HepG2 (cell line): ENCODE data around the gene SYTL2. TPM values are rescaled to one million over a fixed set of nuclear protein-coding genes. Genes with fewer than 3 reads are reported as not detected.

ENCODE experiments used
- ATAC-seq: fragments of 200-7000 bp; cut with Tn5 transposase; 3 replicates; pipeline ENCODE4 v1.9.1; 2020; ENCODE audit warnings: mild to moderate bottlenecking, moderate library complexity
- BruUV-seq: library from RNA; stranded (reverse); fragments of 400-500 nt; replicated peaks from 2 replicates; lab custom pipeline; 2021; lab: Mats Ljungman, UMichigan
- CTCF ChIA-PET: fragments of 300-600 bp; formaldehyde crosslinking; extraction: SDS; loops from one replicate; lab custom pipeline; 2021; ENCODE audit warnings: low total read pairs, inconsistent platforms, low intra/inter-chr PET ratio; lab: Yijun Ruan, JAX
- POLR2A ChIA-PET: fragments of 350-600 bp; sonication (Branson Sonifier 250); formaldehyde crosslinking; loops from one replicate; lab custom pipeline; 2020; ENCODE audit warnings: antibody characterized with exemption, inconsistent platforms; lab: Yijun Ruan, JAX
- DNase-seq: peaks from one replicate; pipeline ENCODE4 v3.0.0-alpha.2; 2015; ENCODE audit warnings: low spot score
- FAIRE-seq: peaks from 3 replicates; lab custom pipeline; 2011; peaks lifted over from hg19 to GRCh38; lab: Jason Lieb, UNC
- H2AFZ ChIP-seq: one replicate; pipeline ENCODE4 v1.6.1; 2011; ENCODE audit warnings: low read length, inconsistent platforms
- H3K27ac ChIP-seq: fragments of 300-600 bp; 3 replicates; pipeline ENCODE4 v1.8.0; 2011; ENCODE audit warnings: mixed run types, mild to moderate bottlenecking, mixed read lengths, low read length, inconsistent platforms; ENCODE audit not compliant: insufficient read depth; ENCODE audit errors: extremely low read length
- H3K27me3 ChIP-seq, 2 experiments: fragments of 200-600 bp in 1 of 2; 2 replicates in 1 of 2; 3 replicates in 1 of 2; pipeline versions ENCODE4 v1.6.0 to v1.8.0; 2011; ENCODE audit warnings: low read length in 2 of 2, mild to moderate bottlenecking in 2 of 2, moderate library complexity in 2 of 2, inconsistent platforms in 1 of 2; ENCODE audit not compliant: insufficient read depth in 2 of 2, control insufficient read depth in 1 of 2
- H3K36me3 ChIP-seq, 2 experiments: fragments of 200-600 bp in 1 of 2; replicated peaks in 1 of 2; 2 replicates in 1 of 2; 3 replicates in 1 of 2; pipeline versions ENCODE4 v1.5.1 to v1.8.0; 2011; ENCODE audit warnings: low read length in 2 of 2, inconsistent platforms in 1 of 2; ENCODE audit not compliant: insufficient read depth in 2 of 2, control insufficient read depth in 1 of 2
- H3K4me1 ChIP-seq: 2 replicates; pipeline ENCODE4 v1.5.1; 2012; ENCODE audit warnings: low read length, inconsistent platforms; ENCODE audit not compliant: insufficient read depth
- H3K4me2 ChIP-seq: 2 replicates; pipeline ENCODE4 v1.6.0; 2011; ENCODE audit warnings: low read depth, low read length, inconsistent platforms
- H3K4me3 ChIP-seq, 3 experiments: fragments of 200-600 bp in 1 of 3; sonication (generic), shearing (Covaris generic) in 1 of 3; replicated peaks in 1 of 3; 2 replicates each; pipeline ENCODE4 v1.5.1; 2011 to 2016; ENCODE audit warnings: low read length in 3 of 3, inconsistent platforms in 2 of 3, low read depth in 2 of 3, mild to moderate bottlenecking in 2 of 3, control low read depth in 1 of 3, mixed read lengths in 1 of 3; ENCODE audit not compliant: insufficient read depth in 1 of 3
- H3K79me2 ChIP-seq: one replicate; pipeline ENCODE4 v1.6.1; 2011; ENCODE audit warnings: low read length, inconsistent platforms; ENCODE audit not compliant: insufficient read depth
- H3K9ac ChIP-seq: 2 replicates; pipeline ENCODE4 v1.6.0; 2011; ENCODE audit warnings: mild to moderate bottlenecking, low read depth, low read length, inconsistent platforms; ENCODE audit not compliant: insufficient read depth
- H3K9me3 ChIP-seq: 2 replicates; pipeline ENCODE4 v1.5.1; 2012; ENCODE audit warnings: mild to moderate bottlenecking, low read length
- H4K20me1 ChIP-seq: 2 replicates; pipeline ENCODE4 v1.6.0; 2011; ENCODE audit warnings: inconsistent platforms, mild to moderate bottlenecking, low read length, moderate library complexity; ENCODE audit not compliant: insufficient read depth
- RXRA ChIP-seq: sonication (generic); formaldehyde crosslinking; IDR thresholded peaks from 2 replicates; pipeline ENCODE4 v1.5.1; 2020; ENCODE audit warnings: missing genetic modification reagents
- ZBTB42 ChIP-seq: sonication (generic); formaldehyde crosslinking; IDR thresholded peaks from 2 replicates; pipeline ENCODE4 v1.5.0; 2020; ENCODE audit warnings: mild to moderate bottlenecking, missing genetic modification reagents
- ZMYM3 ChIP-seq: sonication (generic); formaldehyde crosslinking; IDR thresholded peaks from 2 replicates; pipeline ENCODE4 v1.5.1; 2020; ENCODE audit warnings: mild to moderate bottlenecking, missing genetic modification reagents
- ZNF124 ChIP-seq: sonication (generic); formaldehyde crosslinking; IDR thresholded peaks from 2 replicates; pipeline ENCODE4 v1.4.0; 2020; ENCODE audit warnings: missing genetic modification reagents
- ZNF180 ChIP-seq: sonication (generic); formaldehyde crosslinking; IDR thresholded peaks from 2 replicates; pipeline ENCODE4 v1.4.0; 2020; ENCODE audit warnings: low read depth, missing genetic modification reagents, borderline replicate concordance
- ZNF557 ChIP-seq: sonication (generic); formaldehyde crosslinking; IDR thresholded peaks from 2 replicates; pipeline ENCODE4 v1.4.0; 2020; ENCODE audit warnings: missing genetic modification reagents
- WGBS: methylation state at CpG from one replicate; pipeline ENCODE4 v1.1.6; 2017; ENCODE audit warnings: low lambda C conversion rate; 5-methylcytosine and 5-hydroxymethylcytosine counted together
- in situ Hi-C: cut with HindIII; loops from 2 replicates; pipeline ENCODE4 v1.10.0; 2017; ENCODE audit warnings: low pct_unique_long_range_greater_than_20kb; ENCODE audit not compliant: extremely low pct_ligation_motif_present
- intact Hi-C: fragments of 100-400 bp; cut with micrococcal nuclease; formaldehyde crosslinking; loops from one replicate; pipeline ENCODE4 v1.10.0; 2022; ENCODE audit not compliant: unreplicated experiment
- polyA plus RNA-seq, 8 experiments: library from polyadenylated mRNA; depleted of rRNA in 3 of 8; stranded (reverse) in 7 of 8; unstranded in 1 of 8; fragments of >200 nt; fragmentation: Illumina TruSeq in 4 of 8; extraction: Trizol in 4 of 8; gene quantifications; 2 replicates each; pipeline versions ENCODE4 v1.2.1 to v1.2.3, GENCODE V29; 2011 to 2016; ENCODE audit warnings: low read depth in 4 of 8, missing spikeins in 1 of 8, mixed read lengths in 1 of 8; ENCODE audit not compliant: insufficient read depth in 1 of 8
- total RNA-seq, 5 experiments: library from RNA; depleted of rRNA; stranded (reverse); fragments of >200 nt; fragmentation: Illumina TruSeq; extraction: Trizol; gene quantifications; 2 replicates each; pipeline ENCODE4 v1.2.3, GENCODE V29; 2016; ENCODE audit warnings: low read depth in 1 of 5
- TF ChIP-seq, protein P1 (sequence below): sonication (generic); formaldehyde crosslinking; conservative IDR thresholded peaks from 2 replicates; pipeline ENCODE4 v1.4.0; 2020; ENCODE audit warnings: mild to moderate bottlenecking, missing genetic modification reagents, moderate library complexity
- TF ChIP-seq, protein P2 (sequence below), 2 experiments: sonication (generic) in 1 of 2; formaldehyde crosslinking in 1 of 2; IDR thresholded peaks; 2 replicates each; pipeline versions ENCODE4 v1.4.0 to v1.6.1; 2016 to 2020; ENCODE audit warnings: borderline replicate concordance in 1 of 2, low read depth in 1 of 2, mild to moderate bottlenecking in 1 of 2, missing genetic modification reagents in 1 of 2
- TF ChIP-seq, protein P3 (sequence below): sonication (generic); formaldehyde crosslinking; IDR thresholded peaks from 2 replicates; pipeline ENCODE4 v1.4.0; 2020; ENCODE audit warnings: mild to moderate bottlenecking, low read depth, missing genetic modification reagents

The SYTL2 gene
- total and polyA plus RNA-seq, 2 of the 13 experiments (the other 11 are each of a cell fraction or from before 2014, with no cell fraction given): 0.77 to 0.90 TPM

DNA sequence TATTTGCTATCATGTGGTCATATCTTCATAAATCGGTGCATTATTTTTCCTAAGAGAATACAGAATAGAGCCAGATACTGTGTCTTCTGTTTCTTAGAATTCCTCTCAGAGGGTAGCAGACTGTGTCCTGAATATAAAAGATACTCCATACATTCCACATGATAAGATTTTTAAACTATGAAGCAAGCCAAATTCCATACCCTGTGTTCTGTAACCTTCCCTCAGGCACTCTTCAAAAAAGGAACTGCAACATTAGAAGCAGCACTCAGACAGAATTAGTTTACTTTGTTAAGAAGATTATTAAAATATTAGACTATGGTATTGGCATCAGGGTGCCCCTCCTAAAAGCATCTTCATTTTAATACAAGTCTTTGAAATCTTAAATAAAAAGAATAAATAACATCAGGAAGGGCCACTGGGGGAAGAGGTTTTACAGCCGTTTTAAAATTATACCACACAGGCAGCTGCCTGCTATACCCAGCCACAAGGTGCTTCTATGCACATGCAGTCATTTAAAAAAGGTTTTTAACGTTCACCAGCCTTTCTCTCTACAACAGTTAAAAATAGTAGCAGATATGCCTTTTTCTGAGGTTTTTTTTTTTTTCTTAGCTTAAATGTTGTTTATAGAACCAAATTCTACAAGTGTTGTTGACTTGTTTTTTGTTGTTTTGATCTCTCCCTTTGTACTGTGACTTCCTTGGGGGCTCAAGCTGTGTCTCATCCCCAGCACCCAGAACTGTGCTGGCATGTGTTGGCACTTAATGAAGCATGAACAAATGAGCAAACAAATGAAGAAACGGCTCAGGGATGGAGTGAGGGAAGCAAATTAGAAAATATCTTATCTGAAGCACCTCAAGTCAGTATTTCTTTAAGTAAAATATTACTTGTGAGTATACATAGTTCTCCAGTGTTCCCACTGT lies 70.2 kb downstream of the SYTL2 start:
- Histone ChIP-seq H3K27me3 (no peaks in the 10 kb centered on the region; a peak in 1 of 5 replicates), H3K9me3 (no peaks in the 10 kb centered on the region), H3K9ac (no peak overlapping the region), H3K4me1 (no peaks in the 10 kb centered on the region), H3K4me2 (no peak overlapping the region), H4K20me1 (no peaks in the 10 kb centered on the region), H3K4me3 (no peak overlapping the region), H3K27ac (no peak overlapping the region), H3K36me3 (no peaks in the 10 kb centered on the region), H2AFZ (no peak overlapping the region), H3K79me2 (no peaks in the 10 kb centered on the region)
- ATAC-seq: no peak
- WGBS: 2% methylated on average over 4 of the region's 4 CpGs
- intact Hi-C loops (no loop called here), in situ Hi-C loops (no loop called here)
- ChIA-PET POLR2A (no interaction called here), CTCF (no interaction called here)
- FAIRE-seq: no peak
- no peak for DNase-seq
- no TSS peak for BruUV-seq
- no peak for TF ChIP-seq ZBTB42 (CRISPR knock-in tag)
- no peak for TF ChIP-seq ZNF124 (CRISPR knock-in tag)
- TF ChIP-seq ZNF180 (CRISPR knock-in tag): no peak
- no peak for TF ChIP-seq ZMYM3
- TF ChIP-seq RXRA (CRISPR knock-in tag): no peak
- TF ChIP-seq ZNF557: no peak
- TF ChIP-seq, protein P1, sequence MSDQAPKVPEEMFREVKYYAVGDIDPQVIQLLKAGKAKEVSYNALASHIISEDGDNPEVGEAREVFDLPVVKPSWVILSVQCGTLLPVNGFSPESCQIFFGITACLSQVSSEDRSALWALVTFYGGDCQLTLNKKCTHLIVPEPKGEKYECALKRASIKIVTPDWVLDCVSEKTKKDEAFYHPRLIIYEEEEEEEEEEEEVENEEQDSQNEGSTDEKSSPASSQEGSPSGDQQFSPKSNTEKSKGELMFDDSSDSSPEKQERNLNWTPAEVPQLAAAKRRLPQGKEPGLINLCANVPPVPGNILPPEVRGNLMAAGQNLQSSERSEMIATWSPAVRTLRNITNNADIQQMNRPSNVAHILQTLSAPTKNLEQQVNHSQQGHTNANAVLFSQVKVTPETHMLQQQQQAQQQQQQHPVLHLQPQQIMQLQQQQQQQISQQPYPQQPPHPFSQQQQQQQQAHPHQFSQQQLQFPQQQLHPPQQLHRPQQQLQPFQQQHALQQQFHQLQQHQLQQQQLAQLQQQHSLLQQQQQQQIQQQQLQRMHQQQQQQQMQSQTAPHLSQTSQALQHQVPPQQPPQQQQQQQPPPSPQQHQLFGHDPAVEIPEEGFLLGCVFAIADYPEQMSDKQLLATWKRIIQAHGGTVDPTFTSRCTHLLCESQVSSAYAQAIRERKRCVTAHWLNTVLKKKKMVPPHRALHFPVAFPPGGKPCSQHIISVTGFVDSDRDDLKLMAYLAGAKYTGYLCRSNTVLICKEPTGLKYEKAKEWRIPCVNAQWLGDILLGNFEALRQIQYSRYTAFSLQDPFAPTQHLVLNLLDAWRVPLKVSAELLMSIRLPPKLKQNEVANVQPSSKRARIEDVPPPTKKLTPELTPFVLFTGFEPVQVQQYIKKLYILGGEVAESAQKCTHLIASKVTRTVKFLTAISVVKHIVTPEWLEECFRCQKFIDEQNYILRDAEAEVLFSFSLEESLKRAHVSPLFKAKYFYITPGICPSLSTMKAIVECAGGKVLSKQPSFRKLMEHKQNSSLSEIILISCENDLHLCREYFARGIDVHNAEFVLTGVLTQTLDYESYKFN (CRISPR knock-in tag): no peak
- TF ChIP-seq, protein P2, sequence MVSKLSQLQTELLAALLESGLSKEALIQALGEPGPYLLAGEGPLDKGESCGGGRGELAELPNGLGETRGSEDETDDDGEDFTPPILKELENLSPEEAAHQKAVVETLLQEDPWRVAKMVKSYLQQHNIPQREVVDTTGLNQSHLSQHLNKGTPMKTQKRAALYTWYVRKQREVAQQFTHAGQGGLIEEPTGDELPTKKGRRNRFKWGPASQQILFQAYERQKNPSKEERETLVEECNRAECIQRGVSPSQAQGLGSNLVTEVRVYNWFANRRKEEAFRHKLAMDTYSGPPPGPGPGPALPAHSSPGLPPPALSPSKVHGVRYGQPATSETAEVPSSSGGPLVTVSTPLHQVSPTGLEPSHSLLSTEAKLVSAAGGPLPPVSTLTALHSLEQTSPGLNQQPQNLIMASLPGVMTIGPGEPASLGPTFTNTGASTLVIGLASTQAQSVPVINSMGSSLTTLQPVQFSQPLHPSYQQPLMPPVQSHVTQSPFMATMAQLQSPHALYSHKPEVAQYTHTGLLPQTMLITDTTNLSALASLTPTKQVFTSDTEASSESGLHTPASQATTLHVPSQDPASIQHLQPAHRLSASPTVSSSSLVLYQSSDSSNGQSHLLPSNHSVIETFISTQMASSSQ (IDR thresholded peaks at IDR 0.05; ENCODE audit: low read depth): no peak
- TF ChIP-seq, protein P2 (CRISPR knock-in tag; IDR thresholded peaks at IDR 0.05; ENCODE audit: borderline replicate concordance): no peak
- TF ChIP-seq, protein P3, sequence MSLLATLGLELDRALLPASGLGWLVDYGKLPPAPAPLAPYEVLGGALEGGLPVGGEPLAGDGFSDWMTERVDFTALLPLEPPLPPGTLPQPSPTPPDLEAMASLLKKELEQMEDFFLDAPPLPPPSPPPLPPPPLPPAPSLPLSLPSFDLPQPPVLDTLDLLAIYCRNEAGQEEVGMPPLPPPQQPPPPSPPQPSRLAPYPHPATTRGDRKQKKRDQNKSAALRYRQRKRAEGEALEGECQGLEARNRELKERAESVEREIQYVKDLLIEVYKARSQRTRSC (CRISPR knock-in tag): no peak
